Epithelial cell of prostate (primary cell): Measurements from ENCODE around the gene EHMT1.

ENCODE experiments used
- DNase-seq: peaks from one replicate; pipeline ENCODE4 v3.0.0-alpha.2; 2011; ENCODE audit warnings: low read depth, low spot score
- H3K27ac ChIP-seq: fragments of 450-650 bp; 2 replicates; pipeline ENCODE4 v1.5.1; 2017; ENCODE audit warnings: mild to moderate bottlenecking

Gene EHMT1

DNA sequence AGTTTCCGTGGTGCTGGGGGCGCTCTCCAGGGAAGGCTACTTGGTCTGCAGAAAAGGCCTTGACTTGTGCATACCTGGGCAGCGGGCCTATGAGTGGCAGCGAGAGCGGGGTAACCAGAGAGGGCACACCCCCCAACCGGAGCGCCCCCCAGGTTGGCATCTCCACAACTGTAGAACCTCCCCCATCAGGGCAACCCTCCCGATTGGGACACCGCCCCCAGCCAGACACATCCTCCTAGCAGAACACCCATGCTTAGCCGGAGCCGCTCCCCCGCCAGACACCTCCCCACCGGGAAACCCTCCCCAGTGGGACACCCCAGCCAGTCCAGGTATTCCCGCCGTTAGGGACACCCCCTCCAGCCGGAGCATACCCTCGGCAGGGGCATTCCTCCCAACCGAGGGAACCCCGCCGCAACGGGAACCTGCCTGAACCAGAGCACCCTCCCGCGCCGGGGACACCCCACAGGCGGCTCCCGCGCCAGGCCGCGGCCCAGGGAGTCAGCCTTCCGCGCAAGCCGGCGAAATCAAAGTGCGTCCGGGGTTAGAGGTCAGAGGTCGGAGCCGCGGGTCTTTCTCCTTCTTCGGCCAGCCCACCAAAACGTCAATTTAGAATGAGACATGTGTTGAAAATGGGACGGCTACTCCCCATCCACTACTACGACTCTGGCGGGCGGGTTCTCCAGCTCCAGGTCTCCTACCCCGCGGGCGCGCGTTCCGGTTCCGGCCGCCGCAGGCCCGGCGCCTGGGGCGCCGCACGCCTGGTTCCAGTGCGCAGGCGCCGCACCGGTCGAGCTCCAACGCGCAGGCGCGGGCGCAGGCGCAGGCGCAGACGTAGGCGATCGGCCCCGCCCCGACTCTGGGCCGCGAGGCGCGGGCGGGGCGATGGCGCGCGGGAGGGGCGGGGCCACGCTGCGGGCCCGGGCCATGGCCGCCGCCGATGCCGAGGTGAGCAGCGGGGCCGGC lies at the start of gene EHMT1:
Gene EHMT1, plus strand, starts transcription at position 901 of the 963 bp plus-strand sequence. Its CDS starts 24 bp downstream, at position 925.
- peak within 1 kb of the TSS; percentile 99 for H3K27ac ChIP-seq
- DNase-seq, result no peak

DNA sequence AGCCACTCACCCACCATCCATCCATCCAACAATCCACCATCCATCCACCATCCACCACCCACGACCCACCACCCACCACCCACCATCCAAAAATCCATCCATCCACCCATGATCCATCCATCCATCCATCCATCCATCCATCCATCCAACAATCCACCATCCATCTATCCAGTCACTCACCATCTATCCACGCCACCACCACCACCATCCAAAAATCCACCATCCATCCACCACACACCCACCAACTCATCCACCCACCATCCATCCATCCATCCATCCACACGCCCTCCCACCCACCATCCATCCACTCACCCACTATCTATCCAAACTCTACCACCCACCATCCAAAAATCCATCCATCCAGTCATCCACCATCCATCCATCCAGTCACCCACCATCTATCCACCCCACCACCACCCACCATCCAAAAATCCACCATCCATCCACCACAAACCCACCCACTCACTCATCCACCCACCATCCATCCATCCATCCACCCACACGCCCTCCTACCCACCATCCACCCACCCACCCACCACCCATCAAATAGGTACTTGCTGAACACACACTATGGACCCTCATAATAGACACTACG lies 49.1 kb upstream of the EHMT1 start:
- DNase-seq, result no peak
- H3K27ac ChIP-seq, result no peak overlapping the region

DNA sequence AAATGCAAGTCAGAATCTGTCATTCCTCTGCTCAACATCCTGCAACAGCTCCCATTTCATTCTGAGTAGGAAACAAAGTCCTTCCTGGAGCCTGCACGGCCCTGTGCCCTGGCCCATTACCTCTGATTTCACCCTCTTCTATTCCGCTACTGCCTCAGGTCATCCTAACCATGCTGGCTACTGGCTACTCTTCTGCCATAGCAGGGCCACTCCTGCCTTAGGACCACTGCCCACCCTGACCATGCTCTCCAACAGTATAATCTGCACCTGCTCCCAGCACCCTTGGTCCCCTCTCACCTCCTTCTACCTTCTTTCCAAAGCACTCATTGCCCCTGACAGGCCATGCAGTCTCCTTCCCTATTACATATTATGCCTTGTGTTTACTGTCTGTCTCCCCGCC lies 48.2 kb upstream of the EHMT1 start:
- H3K27ac ChIP-seq, result no peak overlapping the region
- DNase-seq, result no peak

- no peak for DNase-seq
- no peak overlapping the region for H3K27ac ChIP-seq
Measured at GRCh38 chr9:137574192-137574591, 44.6 kb upstream of the EHMT1 start.

DNA sequence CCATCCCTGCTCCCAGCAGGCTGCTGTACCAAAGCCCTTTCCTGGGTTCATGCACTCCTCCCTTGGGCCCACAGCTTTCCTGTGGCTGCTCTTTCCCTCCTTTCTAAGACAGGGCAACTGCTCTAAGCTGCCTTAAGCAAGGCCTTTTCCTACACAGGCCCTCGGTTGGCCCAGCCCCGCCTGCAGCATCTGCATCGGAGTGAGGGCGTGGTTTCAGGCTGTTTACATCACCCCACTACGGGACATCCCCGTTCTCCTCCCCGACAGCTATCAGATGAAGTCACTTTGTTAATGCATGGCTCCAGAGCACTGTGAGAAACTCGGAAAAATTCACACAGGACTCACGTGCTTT lies 43.5 kb upstream of the EHMT1 start:
- no peak for DNase-seq
- H3K27ac ChIP-seq, result peak overlapping the region; percentile 78

- no peak for DNase-seq
- H3K27ac ChIP-seq, result peak overlapping the region; percentile 78
Measured at GRCh38 chr9:137575716-137576411, 42.9 kb upstream of the EHMT1 start.

DNA sequence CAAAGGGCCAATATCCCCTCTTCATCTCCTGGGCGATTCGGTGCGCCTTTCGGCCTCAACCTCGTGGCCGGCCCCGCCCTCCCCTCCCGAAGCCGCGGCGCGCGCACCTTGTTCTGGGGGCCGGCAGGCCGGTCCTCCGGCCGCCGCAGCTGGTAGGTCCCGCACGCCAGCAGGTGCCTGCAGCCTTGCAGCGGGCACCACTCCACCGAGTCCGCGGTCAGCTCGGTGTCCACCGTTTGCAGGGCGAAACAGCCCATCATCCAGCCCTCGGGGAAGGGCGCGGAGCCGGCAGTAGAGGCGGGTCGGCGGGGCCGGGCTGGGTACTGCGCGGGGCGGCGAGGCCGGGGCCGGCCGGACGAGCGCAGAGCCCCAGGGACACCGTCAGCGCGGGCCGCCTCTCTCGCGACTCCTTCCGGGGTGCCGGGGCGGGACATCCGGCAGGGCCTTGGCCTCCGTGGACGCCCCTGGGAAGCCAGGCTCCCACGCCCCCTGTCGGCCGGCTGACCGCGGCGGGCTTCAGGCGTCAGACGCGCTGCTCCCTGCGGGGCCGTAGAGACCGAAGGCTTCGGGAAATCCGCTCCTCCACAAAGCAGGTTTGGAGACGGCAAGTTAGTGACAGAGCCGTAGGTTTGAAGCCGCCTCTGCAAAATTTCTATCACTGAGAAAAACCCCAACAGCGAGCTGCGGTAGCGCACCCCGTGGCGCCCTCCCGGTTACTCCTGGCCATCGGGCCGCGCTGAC lies 40.1 kb upstream of the EHMT1 start, which contains the start of gene DPH7:
Gene DPH7, minus strand, starts transcription at position 408 of the 741 bp plus-strand sequence. Its CDS starts 148 bp downstream, at position 260.
- DNase-seq, result peak; percentile 39
- peak within 1 kb of the TSS; percentile 78 for H3K27ac ChIP-seq

- DNase-seq, result no peak
- H3K27ac ChIP-seq, result peak overlapping the region; percentile 78
Measured at GRCh38 chr9:137579259-137579604, 39.6 kb upstream of the EHMT1 start.

DNA sequence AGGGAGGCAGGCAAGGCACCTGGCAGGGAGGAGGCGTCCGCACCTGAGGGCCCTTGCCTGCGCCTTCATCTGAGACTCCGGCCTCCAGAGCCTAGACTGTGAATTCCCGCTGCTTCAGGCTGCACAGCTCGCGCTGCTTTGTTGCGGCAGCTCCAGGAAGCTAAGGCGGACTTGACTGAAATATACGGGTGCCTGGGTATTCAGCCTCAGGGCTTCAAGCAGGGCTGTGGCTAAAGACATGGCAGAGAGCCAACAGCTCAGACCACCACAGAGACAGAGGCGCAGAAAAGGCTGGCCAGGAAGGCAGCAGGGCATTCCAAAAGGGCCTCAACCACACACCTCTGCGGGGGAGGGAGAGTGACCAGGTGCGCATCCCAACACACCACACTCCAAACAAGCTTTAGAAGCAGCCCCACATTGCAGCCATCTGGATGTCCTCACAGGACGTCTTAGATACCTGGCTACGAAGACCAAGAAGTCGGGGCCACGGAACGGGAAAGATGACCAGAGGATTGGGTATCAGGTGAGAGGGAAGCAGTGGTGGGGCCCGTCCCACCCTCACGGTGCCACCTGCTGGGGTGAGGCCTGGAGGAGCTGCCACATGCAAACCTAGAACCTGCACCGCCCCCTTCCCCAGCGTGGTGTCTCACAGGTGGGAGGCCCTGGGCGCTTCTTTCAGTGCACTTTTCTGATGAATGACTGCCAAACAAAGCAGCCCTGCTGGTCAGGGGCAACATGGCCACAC lies 38.4 kb upstream of the EHMT1 start:
- DNase-seq, result no peak

GRCh38 chr9:137580954-137581322 lies 37.9 kb upstream of the EHMT1 start:
- no peak overlapping the region for H3K27ac ChIP-seq

More for the DNA sequence above, 38.4 kb upstream of the EHMT1 start:
- H3K27ac ChIP-seq, result no peak overlapping the region

GRCh38 chr9:137581361-137582285 lies 37.2 kb upstream of the EHMT1 start:
- no peak overlapping the region for H3K27ac ChIP-seq
- no peak for DNase-seq

More at GRCh38 chr9:137580954-137581322, 37.9 kb upstream of the EHMT1 start:
- DNase-seq, result no peak

- H3K27ac ChIP-seq, result no peak overlapping the region
- DNase-seq, result no peak
Measured at GRCh38 chr9:137582286-137582860, 36.4 kb upstream of the EHMT1 start.

GRCh38 chr9:137583347-137583746 lies 35.5 kb upstream of the EHMT1 start:
- H3K27ac ChIP-seq, result no peak overlapping the region
- DNase-seq, result no peak

GRCh38 chr9:137583957-137584356 lies 34.8 kb upstream of the EHMT1 start:
- H3K27ac ChIP-seq, result no peak overlapping the region
- no peak for DNase-seq

DNA sequence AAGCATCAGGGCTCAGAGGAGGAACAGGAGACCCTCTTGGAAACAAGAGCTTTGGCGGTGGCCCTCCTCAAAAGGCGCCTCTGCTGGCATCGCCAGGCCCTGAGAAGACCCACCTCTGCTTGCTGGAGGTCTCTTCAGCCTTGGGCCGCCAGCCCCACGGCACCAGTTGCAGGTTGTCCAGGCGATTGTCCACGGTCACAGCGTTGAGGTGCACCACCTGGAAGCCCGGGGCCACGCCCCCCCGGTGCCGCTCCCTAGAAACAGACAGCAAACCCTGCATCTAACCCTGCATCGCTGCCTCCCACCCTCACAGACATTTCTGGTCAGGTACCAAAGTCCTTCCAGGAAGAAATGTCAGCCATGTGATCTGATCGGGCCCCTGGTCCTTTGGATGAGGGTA lies 32.0 kb upstream of the EHMT1 start:
- no peak for DNase-seq
- H3K27ac ChIP-seq, result no peak overlapping the region

DNA sequence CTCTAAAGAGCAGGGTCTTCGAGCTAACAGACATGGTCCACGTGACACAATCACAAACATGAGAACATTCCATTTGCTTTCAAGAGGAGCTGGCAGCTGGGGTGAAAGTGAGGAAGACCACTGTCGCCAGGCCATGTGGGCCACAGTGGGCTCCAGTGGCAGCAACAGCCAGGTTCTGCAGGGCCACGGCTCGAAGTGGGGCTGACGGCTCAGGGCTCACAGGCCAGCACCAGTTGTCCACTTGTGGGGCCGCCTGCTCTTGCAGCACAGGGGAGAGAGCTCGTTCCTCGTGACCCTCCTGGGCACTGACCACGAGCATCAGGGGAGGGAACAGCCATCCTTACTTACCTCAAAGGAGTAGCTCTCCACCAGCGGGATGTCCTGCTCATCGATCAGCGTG lies 30.5 kb upstream of the EHMT1 start:
- no peak for DNase-seq
- no peak overlapping the region for H3K27ac ChIP-seq

- no peak for DNase-seq
- H3K27ac ChIP-seq, result no peak overlapping the region
Measured at GRCh38 chr9:137588891-137589290, 29.9 kb upstream of the EHMT1 start.

- no peak for DNase-seq
- peak overlapping the region; percentile 23 for H3K27ac ChIP-seq
Measured at GRCh38 chr9:137589441-137590122, 29.2 kb upstream of the EHMT1 start.
